ENCODE measurements around the gene E2F2. TPM values are rescaled to one million over a fixed set of nuclear protein-coding genes. Genes with fewer than 3 reads are reported as not detected.
A peak's percentile ranks its signal among the peaks of the same experiment; 100 is the strongest.

Gene E2F2
- total and polyA plus RNA-seq, 2 of the 13 experiments (the other 11 are each of a cell fraction or from before 2014, with no cell fraction given) = 0.65 to 6.6 TPM

GRCh38 chr1:23559136-23559984, 28.3 kb upstream of the E2F2 start, which contains the start of gene ID3 (continued):
- TF ChIP-seq THRA (CRISPR knock-in tag; IDR thresholded peaks at IDR 0.05; ENCODE audit: borderline replicate concordance) (no peak; the same call in 1 of the 2 replicates), HMG20B (CRISPR knock-in tag; conservative IDR thresholded peaks at IDR 0.05) (no peak), BCLAF1 (IDR thresholded peaks at IDR 0.05) (no peak), ZNF570 (CRISPR knock-in tag; IDR thresholded peaks at IDR 0.05; ENCODE audit: borderline replicate concordance) (no peak), ZNF569 (CRISPR knock-in tag; IDR thresholded peaks at IDR 0.05; ENCODE audit: borderline replicate concordance) (no peak), ATF7-NPFF (CRISPR knock-in tag; IDR thresholded peaks at IDR 0.05; ENCODE audit: low read depth) (peak; percentile 80), AGO1 (IDR thresholded peaks at IDR 0.05; ENCODE audit: low read depth, low read length, poor library complexity, severe bottlenecking) (no peak), ZC3H13 (CRISPR knock-in tag; IDR thresholded peaks at IDR 0.05) (no peak), TP53 (CRISPR knock-in tag; conservative IDR thresholded peaks at IDR 0.05) (peak; percentile 86; the same call in 1 of the 2 replicates), ZNF17 (CRISPR knock-in tag; IDR thresholded peaks at IDR 0.05) (no peak), SP5 (CRISPR knock-in tag; IDR thresholded peaks at IDR 0.05; ENCODE audit: borderline replicate concordance, low read depth) (peak; percentile 37; the same call in 1 of the 2 replicates), TERF1 (CRISPR knock-in tag; IDR thresholded peaks at IDR 0.05) (no peak), ZMAT3 (CRISPR knock-in tag; conservative IDR thresholded peaks at IDR 0.05) (no peak), ZNF407 (CRISPR knock-in tag; IDR thresholded peaks at IDR 0.05; ENCODE audit: not compliant biosample characterization) (no peak), RFXANK (CRISPR knock-in tag; IDR thresholded peaks at IDR 0.05) (no peak)

Data from HepG2 (cell line).